GM18907 (cell line): ENCODE data around the gene PRR30.
"Not testable (repeated sequence)": the region's sequence is repeated elsewhere in the genome, so short reads cannot be mapped to it uniquely, and the experiment has no call there.

Experiments
- ATAC-seq: cut with Tn5 transposase; IDR thresholded peaks from one replicate; pipeline ENCODE4 v1.9.1; 2021; ENCODE audit warnings: mild to moderate bottlenecking, moderate library complexity; ENCODE audit not compliant: unreplicated experiment

PRR30 gene

DNA sequence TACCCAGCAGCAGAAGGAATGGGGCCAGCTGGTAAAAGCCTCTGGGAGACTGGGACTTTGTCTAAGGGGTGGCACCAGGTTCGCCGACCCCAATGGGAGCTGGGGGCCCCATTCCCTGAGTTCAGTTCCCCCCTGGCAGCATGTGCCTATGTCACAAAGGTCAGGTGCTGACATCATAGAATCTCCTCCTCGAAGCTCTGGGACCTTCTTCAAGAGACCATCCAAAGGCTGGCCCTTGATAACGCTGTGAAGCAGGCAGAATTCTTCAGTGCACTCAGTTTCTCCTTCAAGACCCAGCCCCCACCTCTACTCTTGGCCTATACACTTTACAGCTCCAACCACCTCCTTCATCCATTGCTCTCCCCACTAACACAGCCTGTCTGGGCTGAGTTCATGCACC, at the start of gene PRR30:
Gene PRR30 (minus strand): TSS at position 101 of the 400 bp plus-strand sequence. CDS start 1,081 bp downstream, outside the sequence.
- no peak for ATAC-seq

DNA sequence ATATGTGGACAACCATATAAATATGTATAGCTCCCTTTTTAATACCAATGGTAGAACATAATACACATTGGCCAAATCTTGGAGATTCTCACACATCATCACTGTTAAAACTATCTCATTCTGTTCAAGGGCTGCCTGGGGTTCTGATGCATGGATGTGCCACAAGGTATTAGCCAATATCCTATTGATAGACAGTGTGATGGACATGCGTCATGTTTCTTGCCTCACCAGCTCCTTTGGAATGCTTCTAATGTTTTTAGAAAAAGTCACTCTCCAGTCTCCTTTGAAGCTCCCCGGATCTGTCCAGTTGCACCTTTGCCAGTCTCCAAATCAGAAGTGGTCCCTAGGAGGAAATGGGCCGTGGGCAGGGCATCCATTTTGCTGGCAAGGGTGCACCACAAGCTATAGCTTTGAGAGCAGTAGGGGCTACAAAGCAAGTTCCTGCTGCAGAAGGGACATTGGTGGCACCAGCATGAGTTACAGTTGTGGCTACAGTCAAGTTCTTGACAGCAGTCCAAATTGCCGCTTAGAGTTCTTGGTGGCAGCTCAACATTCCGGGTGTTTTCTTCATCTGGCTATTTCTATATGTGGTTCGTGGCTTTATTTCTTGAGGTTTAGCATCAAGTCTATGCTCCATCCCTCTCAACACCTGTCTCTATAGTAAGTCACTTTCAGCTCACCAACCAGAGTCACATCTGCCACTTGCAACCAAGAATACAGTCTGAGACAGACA, 47.6 kb upstream of the PRR30 start:
- no peak for ATAC-seq

DNA sequence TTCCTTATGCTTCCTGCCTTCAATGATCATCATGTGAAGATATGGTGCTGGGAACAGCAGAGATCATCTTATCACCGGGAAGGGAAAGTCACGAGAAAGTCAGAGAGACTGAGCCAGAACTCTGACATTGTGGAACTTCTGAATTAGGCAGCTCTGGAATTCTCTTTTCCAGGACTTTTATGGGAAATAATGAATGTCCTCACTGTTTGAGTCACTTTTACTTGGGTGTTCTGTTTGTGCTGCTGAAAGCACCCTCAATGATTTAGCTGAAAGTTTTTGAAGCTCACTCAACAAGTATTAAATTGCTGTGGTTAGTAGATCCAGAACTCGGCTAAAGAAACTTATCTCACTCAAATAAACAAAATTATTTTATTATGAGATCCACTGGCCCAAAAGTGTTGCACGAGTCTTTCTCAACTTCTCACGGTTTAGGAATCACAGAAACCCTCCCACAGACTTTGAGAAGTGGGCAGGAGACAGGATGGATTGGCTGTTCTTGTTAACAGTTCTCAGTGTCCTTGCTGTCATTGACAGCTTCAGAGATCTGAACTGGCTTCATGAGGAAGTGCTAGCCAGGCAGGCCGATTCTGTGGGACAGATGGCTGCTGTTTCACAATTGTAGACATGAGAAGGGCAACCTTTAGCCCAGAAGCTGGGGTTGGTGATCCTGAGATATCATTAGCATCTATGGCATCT, 46.3 kb upstream of the PRR30 start:
- no peak for ATAC-seq

DNA sequence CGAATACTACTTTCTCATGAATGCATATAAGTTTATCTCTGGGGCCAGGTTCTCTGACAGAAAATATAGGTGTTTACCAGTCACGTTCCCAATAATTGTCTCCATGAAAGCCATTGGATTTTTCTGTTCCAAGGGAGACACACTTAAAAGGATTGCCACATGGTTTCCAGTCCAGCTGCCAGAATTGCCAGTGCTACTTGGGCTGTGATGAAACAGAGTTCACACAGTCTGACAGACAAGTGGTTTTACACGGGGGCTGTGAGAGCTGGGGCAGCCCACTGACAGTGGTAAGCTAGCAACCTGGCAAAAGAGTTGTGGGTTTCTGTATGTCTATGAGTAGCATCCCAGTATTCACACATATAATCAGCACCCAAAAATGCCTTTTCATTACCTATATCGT, 44.9 kb upstream of the PRR30 start:
- no peak for ATAC-seq

DNA sequence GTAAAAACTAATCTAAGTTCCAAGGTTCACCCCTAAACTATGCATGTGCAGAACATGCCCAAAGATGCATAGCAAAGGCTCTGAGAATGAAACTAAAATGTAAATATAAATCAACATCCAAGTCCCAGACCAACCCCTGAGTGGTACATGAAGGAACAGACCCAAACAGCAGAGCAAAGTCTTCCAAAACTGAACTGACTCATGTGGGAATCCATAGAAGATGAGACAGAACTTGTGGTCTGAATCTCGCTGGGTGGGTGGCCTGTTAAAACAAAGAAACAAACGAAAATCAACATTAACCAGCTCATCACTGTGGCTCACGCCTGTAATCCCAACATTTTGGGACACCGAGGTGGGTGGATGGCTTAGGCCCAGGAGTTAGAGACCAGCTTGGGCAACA, 43.1 kb upstream of the PRR30 start:
- no peak for ATAC-seq

DNA sequence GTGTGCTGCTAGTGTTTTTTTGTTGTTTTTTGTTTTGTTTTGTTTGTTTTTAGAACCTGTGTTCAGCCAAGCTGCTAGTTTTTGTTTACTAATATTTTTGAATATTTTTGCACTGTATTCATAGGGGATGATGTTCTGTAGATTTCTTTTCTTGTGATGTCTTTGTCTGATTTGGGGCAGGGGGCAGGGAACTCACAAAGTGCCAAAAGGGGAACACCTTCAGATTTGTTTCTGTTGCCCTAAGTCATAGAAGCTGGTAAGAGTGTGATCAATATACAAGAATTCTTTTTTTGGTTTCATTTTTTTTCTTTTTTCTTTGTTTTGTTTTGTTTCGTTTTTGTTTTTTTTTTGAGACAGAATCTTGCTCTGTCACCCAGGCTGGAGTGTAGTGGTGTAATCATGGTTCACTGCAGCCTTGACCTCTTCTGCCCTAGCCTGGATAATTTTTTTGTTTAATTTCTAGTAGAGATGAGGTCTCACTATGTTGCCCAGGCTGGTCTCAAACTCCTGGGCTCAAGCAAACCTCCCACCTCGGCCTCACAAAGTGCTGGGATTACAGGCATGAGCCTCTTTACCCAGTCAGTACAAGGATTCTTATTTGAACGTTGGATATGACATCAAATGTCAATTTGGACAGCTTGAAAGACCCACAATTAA, 40.3 kb upstream of the PRR30 start:
- no peak for ATAC-seq

DNA sequence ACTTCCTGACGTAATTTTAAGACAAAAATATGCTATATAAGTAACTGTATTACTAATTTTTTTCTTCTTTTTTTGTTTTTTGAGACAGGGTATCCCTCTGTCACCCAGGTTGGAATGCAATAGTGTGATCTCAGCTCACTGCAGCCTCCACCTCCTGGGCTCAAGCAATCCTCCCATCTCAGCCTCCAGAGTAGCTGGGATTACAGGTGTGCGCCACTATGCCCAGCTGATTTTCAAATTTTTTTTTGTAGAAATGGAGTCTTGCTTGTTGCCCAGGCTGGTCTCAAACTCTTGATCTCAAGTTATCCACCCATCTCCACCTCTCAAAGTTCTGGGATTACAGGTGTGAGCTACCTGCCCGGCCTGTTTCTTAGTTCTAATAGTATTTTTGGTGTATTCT, 39.3 kb upstream of the PRR30 start:
- ATAC-seq, result no peak

DNA sequence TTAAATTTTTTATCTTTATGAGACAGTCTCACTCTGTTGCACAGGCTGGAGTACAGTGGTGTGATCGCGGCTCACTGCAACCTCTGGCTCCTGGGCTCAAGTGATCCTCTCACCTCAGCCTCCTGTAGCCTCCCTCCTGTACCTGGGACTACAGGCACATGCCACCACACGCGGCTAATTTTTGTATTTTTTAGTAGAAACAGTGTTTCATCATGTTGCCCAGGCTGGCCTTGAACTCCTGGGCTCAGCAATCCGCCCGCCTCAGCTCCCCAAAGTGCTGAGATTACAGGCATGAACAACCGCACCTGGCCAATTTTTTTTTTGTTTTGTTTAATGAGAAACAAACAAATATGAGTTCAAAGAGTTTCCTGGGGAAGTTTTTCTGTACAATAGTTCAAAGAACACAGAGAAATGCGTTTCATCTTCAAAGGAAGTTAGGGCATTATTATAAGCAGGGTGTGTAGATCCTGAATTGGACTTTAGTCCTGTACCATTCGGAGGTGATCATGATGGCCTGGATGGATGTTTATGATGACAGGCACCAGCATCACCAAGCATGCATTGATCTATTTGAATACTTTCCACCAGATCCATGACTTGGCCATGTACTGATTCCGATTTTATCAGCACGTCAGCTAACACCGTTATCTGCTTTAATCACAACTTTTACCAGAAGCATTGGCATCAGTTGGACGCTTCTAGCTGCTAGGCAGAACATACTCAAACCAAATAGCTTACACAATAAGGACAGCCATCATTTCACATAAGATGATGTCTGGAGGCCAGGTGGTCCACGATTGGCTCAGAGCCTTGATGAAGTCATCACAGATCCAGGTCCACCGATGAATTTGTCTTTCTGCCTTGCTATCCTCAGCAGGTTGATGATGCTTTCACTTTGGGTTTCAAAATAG, 38.5 kb upstream of the PRR30 start:
- ATAC-seq, result no peak

DNA sequence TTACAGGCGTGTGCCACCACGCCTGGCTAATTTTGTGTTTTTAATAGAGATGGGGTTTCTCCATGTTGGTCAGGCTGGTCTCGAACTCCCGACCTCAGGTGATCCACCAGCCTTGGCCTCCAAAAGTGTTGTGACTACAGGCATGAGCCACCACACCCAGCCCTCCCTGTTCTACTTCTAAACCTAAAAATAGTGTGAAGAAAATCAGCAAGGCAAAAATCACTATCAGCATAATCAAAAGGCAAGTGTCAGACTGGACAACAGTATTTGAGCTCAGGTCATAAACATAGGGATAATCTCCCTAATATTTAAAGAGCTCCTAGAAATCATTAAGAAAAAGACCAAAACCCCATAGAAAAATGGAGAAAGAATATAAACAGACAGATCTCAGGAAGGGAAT, 36.6 kb upstream of the PRR30 start:
- not testable (repeated sequence) for ATAC-seq

DNA sequence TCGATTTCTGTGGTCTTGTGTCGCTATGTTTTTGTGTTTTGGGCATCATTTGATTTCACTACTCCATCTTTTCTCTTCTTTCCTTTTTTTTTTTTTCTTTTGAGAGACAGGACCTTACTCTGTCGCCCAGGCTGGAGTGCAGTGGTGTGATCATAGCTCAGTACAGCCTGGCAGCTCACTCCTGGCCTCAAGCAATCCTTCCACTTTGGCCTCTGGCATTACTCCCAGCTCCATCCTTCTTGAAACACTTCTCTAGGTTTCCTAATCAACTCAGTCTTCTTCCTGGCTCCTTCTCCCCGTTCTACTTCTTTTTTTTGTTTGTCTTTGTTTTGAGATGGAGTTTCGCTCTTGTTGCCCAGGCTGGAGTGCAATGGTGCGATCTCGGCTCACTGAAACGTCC, 36.1 kb upstream of the PRR30 start:
- no peak for ATAC-seq

DNA sequence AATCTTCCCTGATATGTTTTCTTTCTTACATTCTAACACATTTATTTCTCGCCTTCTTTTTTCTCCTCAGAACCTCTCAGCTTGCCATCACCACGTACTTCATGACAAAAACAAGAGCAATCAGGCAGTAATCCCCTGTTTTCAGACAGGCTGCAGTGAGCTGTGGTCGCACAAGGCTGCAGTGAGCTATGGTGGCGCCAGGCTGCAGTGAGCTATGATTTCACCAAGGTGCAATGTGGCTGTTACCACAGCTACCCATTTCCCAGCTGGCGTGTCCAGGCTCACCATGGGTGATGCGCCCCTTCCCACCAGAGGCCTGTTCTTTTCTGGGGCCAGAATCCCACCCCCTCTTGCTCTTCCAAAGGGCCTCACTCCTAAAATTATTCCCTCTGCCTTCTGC, 35.4 kb upstream of the PRR30 start:
- ATAC-seq, result no peak

DNA sequence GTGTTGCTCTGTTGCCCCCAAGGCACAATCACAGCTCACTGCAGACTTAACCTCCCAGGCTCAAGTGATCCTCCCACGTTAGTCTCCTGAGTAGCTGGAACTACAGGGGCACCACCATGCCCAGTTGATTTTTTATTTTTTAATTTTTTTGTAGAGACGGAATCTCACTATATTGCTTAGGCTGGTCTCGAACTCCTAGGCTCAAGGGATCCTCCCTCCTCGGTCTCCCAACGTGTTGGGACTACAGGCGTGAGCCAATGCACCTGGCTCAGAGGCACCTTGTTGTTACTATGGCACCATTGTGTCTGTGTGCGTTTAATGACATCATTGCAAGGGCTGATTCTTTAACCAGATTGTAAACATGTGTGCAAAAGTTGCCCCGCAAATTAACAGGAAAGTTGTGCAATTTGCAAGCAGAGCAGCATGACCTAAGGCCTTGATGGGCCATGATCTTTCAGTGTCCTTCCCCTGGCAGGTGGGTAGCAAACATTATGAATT, 32.2 kb upstream of the PRR30 start:
- no peak for ATAC-seq

DNA sequence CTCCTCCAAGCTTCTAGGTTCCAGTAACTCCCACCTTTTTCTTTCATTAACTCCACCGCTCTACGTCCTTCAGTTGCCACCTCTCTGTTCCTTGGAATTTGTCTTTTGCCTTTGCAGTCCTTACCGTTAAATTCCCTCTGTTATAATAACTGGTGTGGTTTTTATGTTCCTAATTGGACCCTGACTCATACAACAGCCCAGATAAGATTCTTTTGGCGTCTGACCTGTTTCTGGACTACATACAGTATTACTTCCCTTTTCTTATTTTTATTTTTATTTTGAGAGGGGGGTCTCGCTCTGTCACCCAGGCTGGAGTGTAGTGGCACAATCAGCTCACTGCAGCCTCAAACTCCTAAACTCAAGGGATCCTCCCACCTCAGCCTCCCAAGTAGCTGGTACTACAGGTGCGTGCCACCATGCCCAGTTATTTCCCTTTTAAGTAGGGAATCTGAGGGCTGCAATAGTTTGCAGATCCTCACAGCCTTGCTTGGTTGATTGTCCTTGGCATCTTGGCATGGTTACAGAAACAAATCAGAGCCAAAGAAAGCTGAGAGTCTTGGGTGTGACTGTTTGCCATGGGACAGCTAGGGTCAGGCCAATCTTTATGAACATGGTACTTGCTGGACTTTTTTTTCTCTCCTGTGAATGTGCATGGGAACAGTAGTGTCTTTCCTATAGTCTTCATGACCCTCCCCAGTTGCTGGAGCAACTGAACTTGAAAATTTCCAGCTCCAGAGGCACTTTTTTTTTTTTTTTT, 31.5 kb upstream of the PRR30 start:
- ATAC-seq, result no peak

DNA sequence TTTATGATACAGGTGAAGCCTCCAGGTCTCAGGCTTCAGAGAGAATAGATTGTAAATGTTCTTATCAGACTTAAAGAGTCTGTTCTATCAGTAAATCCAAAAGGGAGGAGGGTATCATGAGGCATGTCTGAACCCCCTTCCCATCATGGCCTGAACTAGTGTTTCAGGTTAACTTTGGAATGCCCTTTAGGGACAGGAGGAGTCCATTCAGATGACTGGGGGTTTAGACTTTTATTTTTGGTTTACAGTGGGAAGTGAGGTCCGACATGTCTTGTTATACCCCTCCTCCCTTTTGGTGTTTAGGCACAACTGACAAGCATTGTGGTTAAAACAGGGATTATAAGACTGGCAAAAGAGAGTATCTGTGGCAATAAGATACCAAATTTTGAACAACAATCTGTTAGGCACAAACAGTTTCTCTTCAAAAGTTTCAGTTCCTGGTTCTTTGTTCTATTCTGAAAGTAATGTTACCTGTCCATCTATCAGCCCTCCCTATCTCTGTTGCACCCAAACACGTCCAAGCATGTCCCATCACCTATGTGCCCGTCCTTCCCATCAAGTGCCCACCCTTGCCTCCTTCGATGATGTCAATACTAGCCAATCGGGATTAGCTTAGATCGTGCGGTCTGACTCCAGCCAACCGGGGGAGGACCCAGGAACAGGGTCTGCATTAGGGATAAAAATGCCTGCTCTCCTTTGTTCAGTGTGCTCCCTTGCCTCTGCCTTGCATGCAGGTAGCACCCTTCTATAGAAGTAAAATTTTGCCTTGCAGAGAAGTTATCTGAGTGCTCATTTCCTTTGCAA, 26.0 kb upstream of the PRR30 start:
- ATAC-seq, result no peak

DNA sequence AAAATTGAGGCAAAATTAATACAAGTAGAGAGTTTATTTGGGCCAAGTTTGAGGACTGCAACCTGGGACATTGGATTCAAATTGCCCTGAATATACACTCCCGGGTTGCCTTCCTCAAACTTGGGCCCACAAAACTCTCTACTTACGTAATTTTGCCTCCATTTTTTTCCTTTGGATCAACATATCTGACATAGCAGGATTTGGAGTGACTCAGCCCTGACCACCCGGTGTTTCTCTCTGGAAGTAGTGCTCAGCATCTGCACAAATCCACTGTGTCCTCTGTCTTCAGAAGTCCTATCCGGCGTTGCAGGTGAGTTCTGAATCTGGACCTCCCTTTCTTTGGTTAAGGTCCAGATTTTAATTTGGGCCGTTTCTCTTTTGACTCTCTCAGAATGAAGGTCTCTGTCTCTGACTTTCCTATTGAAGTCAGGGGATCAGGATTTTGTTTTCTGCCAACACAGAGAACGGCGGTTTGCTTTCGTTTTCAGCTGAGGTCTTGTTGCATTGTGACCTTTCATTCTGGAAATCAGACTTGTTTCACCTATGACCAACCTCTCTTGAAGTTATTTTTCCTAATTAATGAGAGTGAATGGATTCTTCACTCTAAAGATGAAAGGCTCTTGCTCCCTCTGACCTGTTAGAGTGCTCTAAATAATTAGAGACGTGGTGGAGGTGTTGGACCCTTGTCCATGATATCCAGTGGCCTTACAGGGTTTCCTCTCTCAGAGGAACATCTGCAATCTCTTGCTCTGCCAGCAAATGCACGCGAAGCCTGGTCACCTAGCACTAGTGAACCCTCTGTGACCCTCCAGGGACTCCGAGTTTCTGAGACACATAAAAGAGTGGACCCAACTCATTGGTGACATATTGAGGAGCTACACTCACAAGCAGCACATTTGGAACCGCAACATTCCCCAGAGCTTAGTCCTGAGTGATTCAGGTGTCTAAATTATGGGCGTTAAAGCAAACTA, 23.2 kb upstream of the PRR30 start:
- no peak for ATAC-seq

DNA sequence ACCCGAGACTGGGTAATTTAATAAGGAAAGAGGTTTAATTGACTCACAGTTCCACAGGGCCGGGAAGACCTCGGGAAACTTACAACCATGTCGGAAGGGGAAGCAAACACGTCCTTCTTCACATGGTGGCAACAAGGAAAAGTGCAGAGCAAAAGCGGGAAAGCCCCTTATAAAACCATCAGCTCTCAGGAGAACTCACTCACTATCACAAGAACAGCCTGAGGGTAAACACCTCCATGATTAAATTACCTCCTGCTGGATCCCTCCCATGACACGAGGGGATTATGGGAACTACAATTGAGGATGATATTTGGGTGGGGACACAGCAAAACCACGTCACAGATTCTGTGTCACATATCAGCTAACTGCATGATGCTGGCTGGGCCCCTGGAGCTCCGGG, 21.0 kb upstream of the PRR30 start:
- ATAC-seq, result no peak

DNA sequence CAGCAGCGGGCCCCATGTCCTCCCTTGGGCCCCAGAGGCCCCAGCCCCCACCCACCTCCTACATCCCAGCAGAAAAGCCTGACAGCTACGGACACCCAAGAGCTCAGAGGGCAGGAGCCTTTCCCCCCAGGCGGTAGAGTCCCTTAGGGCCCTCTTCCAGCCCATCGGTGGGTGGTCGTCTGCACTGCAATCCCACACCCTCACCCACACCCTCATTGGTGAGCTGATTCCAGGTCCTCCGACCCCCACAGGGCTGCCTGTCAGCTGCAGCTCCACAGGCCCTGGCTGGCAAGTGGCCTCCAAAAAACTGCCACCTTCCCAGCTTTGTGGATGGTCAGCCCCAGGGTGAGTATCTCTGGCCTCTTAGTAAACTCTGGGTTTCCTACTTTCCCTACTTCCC, 20.1 kb upstream of the PRR30 start:
- ATAC-seq, result no peak

DNA sequence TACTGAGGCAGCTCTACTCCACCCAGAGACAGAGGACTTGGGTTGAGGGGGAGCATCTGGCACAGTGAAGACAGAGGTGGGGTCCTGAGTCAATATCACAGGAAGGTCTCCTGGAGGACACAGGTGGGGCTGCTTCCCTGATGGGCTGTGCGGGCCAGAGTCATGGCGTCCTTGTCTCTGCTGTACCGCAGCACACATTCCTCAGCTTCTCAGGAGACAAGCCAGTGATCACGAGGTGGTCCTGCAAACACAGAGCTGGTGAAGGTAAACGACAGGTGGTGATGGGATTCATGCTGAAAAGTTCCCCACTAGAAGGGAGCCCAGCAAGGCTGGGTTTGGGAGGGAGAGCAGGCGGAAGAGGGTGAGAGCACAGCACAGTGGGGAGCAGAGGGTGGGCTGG, 19.3 kb upstream of the PRR30 start:
- no peak for ATAC-seq
